GM21529 (cell line): ENCODE data around the gene H2BK1.

Experiments
- ATAC-seq: cut with Tn5 transposase; IDR thresholded peaks from one replicate; pipeline ENCODE4 v1.9.1; 2021; ENCODE audit not compliant: unreplicated experiment

H2BK1 gene

DNA sequence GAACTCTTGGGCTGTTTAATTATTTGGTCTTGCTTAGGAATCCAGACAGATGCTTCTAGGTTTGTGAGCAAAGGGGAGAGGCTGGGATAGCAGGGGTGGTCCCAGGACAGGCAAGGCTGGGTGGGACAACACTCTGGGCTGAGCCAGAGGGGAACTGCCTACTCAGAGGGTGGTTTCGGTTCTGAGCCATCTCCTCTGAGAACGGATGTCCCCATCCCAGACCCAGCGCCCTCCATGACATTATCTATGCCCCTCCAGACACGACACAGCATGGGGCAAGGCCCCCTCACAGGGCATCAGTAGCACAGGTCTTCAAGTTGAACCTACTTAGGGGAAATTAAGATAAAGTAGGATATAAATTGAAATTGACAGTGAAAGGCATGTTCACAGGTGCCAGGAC lies 30.3 kb downstream of the H2BK1 start:
- no peak for ATAC-seq

DNA sequence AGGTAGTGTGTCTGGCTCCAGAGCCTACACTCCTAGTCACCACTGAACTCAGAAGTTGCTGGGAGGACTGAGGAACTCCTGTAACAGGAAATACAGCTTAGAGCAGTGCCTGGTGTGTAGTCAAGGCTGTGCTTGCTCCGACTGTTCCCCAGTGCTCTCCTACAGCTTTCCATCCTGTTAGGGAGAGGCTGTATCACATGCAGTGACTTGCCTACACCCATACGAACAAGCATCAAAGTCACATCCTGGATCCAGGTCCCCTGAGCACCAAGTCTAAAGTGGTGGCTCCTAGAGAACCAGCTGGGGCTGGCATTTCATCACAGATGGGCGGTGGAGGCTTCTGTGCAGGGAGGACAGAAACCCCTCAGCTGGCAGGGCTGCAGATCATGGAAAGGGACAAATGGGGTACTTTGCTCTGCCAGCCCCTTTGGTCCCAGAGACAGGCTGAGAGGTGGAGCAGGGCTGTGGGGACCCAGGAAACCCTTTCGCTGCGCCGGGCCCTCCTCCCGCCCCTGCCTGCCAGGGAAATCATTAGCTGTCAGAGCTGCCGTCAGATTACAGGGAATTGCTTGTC lies 30.9 kb downstream of the H2BK1 start:
- ATAC-seq = no peak

DNA sequence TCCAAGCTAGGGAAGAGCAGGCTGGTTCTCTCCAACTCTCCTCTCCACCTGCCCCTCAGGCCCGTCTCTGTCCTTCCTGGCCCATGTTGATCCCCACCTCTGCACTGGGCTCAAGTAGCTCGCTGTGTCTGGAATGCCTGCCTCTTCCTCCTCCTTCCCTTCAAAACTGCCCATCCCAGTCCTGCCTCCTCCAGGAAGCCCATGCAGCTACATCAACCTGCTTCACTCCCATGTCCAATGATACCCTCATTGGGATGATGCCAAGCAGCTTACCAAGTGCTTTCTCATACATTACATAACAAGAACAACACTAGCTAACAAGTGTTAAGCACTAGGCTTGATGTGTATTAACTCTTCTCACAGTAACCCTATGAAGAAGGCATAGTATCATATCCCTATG lies 31.5 kb downstream of the H2BK1 start:
- no peak for ATAC-seq

DNA sequence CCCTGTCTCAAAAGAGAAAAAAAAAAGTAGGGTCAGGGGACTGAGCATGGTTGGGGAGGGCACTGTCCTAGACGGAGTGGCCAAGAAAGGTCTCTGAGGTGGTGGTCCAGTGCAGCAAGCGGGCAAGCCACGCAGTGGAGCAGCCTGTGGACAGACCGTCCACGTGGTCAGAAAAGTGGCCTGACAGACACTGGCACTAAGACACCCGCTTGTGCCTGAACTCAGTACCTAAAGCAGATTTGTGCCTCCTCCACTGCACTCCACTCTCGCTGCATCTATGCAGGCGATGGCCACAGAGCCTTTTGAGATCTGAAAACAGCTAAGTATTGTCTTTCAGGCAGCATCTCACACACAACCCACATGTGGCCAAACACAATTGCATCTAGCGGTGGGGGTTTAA lies 32.1 kb downstream of the H2BK1 start:
- ATAC-seq = no peak

DNA sequence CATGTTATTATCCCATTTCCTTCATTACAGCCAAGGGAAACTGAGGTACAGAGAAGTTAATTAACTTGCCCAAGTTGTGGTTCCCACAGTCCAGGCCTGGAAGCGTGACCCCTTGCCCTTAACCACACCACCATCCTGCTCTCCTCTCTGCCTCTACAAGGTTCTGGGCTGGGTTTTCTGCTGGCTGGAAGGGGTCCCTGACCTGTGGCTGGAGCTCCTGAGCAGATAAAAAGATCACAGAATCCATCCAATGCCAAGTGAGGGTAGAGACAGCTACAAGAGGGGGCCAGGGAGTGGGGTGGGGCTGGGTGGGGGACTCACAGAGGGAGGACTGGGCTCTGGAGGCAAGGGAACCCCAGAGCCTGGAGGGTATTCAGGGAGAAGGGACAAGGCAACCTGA lies 33.0 kb downstream of the H2BK1 start:
- ATAC-seq = no peak

DNA sequence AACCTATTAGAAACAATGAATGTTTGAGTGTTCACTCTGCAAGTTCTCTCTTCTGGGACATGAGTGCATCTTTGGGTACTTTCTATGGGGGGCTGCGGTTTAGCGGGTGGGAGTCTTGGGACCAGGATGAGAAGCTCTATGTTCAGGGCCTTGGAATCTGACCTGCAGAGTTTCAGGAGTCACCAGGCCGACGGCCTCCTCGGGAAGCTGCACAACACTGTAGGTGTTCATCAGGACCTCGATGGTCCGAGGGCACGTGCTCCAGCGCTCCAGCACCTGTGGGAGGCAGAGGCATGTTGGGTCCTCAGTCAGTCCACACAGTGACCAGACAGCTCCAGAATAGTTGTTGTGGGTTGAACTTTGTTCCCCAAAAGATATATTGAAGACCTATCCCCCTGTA lies 33.9 kb downstream of the H2BK1 start:
- no peak for ATAC-seq

DNA sequence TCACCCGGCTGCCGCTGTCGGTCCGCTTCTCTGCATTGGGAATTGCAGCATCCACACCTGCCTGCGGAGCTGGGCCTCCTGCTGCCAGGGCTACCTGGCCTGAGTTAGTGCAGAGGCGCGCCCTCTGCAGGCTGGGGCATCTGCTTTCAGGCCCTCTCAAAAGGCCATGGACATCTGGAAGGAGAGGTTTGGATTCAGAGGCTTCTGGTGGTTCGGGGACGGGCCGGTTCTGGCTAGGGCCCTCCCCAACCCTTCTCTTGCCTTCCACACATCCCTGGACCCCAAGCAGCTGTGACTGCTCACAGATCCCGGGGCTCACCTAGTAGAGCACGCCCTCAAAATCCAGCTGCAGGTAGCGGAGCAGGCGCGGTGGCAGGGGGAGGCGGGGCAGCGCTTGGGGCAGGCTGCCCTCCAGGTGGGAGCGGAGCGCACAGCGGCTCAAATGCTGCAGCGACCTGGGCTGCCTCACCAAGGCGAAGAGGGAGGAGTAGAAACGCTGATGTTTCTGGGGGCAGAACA lies 34.4 kb downstream of the H2BK1 start:
- no peak for ATAC-seq

DNA sequence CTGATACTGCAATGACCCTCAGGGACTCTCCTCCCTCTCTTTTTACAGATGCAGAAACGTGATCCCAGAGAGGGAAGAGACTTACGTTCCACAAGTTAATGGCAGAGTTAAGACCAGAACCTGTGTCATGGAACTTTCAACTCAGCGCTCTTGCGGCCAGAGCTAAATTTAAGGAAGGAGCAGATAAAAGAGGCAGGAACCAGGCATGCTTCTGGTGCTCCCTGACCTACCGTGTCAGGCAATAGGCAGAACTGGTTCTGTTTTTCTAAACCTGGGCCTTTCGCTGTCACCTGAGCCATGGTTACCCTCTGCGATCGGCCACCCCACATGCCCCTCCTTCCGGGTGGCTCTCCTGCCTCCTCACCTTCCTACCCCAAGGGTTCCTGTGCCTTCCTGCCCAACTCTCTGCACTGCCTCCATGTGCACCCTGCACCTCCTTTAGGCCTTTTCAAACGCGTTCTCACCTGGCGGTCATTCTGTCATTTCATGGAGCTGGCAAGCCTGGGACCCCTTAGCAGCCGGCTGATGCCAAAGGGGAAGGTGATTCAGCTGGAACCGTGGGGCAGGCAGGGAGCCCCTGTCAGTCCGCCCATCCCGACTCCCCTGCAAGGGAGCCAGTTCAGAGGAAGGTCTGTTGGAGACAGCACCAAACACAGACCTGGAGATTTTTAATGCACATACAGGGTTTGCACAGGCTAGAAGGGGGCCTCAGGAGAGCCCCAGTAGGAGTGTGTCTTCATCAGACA lies 35.1 kb downstream of the H2BK1 start:
- no peak for ATAC-seq

DNA sequence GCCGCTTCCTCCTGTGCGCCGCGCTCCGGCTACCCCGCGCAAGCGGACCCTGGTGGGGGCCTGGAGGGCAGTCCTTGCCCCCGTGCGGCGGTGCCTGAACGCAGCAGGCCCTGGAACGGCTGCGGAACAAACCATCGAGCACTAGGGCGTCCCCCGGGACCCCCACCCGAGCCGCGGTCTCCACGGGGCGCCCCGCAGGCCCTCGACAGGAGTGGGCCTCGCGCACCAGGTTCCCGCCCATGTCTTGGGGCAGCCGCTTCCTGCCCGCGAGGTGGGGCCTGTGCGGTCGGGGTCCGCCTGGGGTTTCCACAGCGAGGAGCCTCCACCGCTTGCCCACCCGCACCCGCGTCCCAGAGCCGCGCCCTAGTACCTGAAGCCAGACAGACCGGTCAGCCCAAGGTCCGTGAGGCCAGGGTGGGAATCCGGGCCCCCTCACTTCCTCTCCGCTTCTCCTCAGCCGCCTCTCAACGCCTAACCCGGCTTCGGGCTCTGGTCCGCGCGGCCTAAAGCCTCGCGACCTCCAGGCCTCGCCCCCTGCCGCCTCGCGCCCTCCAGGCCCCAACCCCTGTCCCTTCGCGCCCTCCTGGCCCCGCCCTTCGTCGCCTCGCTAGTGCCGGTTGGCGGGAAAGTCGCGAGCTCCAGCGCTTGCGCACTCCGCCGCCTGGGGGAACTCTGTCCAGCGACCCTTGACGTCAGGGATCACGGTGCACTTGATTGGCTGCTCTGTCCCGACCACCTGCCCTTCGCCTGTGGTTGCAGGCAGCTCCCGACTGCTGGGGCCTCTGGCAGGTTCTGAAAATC lies 35.8 kb downstream of the H2BK1 start:
- ATAC-seq = no peak

DNA sequence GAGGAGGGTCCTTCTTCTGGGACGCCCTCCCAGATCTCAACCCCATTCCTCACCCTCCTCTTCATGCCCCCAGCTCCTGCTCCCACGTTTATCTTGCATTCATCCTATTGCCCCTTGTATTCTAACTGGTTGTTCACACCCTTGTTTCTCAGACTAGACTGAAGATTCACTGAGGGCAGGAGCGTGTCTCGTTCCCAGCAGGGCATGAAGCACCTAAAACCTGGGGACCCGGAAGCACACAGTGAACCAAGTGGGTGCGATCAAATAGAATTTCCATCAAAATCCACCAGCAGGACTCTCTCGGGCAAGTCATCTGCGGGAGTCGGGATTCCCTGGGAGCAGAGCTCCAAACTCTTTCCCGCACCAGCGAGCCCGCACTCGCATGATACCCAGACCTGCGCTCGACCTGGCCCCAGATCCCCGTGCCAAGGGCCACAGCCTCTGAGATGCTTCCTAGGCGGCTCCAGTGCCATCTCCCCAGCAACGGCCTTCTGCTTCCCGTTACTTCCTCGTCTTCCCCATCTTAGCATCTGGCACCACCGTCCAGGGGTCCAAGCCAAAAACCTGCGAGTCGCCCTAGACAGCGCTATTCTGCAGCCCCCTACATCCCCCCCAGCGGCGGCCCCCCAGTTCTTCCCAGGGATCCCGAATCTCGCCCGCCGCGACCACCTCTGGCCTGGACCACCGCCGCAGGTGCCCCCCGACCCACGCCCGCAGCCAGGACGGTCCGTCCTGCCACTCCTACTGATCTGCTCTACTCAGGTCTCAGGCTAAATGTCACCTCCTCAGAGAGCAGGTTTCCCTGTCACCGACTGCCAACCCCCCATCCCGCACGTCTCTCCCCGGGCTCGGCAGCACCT lies 36.7 kb downstream of the H2BK1 start:
- ATAC-seq = no peak

DNA sequence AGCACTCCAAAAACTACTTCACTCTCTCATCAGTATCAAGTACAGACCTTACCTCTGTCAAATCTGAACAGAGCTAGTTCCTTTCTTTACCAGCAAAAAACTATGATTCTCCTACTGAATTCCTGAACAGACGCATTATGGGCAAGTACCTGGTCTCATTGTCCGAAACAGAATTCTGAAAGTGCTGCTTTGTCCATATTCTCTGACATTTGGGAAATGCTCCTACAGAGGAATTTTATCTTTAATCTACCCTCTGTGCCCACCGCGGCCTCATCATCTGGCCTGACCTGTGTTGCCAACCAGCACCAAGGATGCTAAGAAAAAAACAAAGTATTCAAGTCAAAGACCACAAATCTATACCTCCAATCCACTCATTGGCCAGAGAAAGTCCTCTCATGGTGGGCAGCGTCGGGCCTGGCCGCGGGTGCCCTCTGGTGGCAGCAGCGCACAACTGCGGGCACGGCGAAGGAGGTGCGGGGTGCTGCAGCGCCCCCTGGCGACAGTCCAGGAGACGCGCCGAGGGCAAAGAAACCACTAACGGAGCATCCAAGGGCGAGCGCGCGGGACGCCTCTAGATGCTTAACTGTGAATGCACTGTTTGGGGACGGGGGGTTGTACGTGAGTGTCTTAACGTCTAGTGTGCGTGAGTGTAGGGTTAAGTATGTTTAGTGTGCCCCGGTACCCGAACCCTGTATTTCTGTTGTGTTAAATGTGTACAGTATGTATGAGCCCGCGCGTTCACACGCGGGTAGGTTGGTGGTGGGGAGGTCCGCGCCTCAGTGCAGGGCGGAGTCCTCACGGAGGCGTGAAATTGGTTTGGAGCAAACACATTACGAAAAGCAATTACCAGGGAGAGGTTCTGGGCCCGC lies 37.8 kb downstream of the H2BK1 start:
- ATAC-seq = peak; percentile 59

DNA sequence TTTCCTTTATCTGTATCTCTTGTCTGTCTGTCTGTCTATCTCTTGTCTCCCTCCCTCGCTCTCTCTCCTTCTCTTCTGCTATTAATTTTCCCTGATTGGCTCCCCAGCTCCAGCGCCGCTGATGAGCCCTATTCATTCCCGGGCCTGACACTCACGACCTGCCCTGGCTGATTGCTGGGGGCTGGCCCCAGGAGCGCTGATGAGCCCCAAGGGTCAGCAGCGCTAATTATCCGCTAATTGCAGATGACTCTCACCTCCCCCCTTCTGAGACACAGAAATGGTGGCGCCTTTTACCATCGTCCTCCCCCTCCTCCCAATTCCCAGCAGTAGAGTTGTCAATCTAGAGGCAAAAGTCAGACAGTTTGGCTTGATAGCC lies 41.5 kb downstream of the H2BK1 start:
- no peak for ATAC-seq

DNA sequence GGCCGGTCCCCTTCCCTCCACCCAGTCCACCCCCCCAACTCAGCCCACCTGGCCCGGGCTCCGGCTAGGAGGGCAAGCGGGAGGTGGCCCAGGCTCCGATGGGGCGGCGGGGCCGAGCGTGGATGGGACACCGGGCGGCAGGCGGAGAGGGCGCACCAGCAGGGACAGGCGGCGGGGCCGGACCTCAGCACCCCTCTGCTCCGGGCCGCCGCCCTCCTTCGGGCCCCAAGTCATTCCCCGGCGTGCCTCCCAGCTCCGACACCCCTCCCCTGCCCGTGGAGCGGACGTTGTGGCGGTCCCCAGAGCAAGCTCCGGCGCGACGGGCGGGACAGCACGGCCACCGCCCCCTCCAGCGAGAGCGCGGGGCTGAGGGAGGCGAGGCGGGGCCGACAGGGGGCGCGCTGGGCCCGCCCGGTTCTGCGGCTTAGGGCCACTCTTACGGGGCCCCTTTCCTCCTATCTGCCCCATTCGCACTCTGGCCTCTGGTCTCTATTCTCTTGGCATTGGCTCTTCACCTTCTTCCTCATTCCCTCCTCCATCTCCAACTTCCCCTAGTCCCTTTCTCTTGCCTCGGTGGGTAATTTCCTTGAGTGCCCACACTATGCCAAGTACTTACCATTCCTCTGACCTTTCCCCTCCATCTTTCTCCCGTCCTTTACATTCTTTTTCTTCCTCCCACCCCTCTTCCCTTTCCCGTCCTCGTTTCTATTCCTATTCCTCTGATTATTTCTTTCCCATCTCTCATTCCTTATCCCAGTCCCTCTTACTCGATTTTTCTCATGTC lies 42.1 kb downstream of the H2BK1 start:
- peak; percentile 68 for ATAC-seq

DNA sequence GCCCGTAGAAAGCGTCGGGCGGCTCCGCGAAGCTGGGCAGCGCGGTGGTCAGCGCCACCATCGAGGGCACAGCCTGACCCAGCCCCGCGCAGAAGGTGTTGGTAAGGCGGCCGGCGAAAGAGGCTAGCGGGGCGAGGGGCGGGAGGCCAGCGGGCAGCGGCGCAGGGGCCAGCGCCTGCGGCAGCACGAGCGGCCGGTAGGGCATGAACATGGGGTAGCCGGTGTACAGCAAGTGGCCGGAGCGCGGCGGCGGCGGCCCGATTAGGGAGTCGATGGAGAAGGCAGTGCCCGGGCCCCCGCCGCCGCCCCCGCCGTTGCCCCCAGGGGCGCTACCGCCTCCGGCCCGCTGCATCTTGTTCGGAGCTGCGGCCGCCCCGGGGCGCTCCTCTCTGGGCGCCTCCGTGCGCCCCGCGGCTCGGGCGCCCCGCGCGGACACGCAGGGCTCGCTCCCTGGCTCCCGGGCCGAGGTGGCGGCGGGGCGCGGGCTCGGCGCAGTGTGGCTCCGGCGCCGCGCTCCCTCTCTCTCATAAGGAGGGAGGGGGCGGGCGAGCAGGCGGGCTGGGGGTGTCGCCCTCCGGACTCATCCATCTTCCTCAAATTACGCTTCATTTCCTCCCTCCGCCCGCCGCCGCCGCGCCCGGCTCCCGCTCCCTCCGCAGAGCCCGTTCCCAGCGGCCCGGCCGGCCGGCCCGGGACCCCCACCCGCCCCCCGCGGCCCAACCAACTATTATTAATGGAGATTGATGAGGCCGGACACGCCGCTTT lies 42.9 kb downstream of the H2BK1 start, which contains the start of gene GBX1:
TSS of gene GBX1 (minus strand) at position 498 of the 765 bp plus-strand sequence. CDS start at position 352, 146 bp downstream.
- ATAC-seq = no peak

DNA sequence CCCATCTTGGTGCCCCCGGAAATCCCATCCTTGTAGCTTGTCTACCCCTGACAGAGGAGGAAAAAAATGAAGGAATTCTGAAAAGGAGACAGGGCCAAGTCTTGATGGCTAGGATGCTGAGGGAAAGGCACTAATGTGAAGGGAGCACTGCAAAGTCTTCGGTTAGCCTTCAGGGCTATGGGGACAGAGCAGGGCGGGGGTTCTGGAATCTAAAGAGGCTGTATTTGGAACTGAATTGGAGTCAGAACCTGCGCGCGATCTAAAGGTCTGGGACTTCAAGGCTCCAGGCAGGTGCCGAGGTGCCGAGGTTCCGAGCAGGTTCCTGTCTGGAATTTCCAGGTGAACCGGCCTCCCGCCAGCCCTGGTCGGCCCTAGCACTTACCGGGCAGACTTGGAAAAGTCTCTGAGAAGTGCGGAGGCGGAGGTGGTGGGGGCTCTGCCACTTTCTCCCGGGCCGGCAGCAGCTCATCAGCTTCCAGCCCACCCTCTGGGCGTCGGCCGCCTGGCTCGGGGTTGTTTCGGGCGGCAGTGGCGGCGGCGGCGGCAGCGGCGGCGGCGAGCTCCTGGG lies 43.6 kb downstream of the H2BK1 start:
- no peak for ATAC-seq

DNA sequence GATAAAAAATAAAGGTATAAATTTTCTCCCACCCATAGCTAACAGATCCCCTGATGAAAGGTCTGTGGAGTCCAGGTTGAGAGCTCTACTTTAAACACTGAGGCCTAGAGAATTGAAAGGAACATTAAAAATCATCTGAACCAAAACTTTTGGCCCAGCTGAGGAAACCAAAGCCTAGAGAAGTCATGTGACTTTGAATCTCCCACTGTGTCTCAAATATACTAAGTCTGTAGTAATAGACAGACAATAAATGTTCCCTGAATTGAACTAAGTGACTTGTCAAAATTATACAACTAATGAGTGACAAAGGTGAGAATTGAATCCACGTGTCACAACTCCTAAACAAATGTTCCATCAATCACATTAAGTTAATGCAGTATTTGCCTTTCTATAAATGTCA lies 48.5 kb downstream of the H2BK1 start:
- ATAC-seq = no peak
